ENCODE measurements around the gene REXO1. TPM values are rescaled to one million over a fixed set of nuclear protein-coding genes. Genes with fewer than 3 reads are reported as not detected.

The REXO1 gene
- total and polyA plus RNA-seq, 2 experiments from 2014 or later, result 19.2 to 39.7 TPM

DNA sequence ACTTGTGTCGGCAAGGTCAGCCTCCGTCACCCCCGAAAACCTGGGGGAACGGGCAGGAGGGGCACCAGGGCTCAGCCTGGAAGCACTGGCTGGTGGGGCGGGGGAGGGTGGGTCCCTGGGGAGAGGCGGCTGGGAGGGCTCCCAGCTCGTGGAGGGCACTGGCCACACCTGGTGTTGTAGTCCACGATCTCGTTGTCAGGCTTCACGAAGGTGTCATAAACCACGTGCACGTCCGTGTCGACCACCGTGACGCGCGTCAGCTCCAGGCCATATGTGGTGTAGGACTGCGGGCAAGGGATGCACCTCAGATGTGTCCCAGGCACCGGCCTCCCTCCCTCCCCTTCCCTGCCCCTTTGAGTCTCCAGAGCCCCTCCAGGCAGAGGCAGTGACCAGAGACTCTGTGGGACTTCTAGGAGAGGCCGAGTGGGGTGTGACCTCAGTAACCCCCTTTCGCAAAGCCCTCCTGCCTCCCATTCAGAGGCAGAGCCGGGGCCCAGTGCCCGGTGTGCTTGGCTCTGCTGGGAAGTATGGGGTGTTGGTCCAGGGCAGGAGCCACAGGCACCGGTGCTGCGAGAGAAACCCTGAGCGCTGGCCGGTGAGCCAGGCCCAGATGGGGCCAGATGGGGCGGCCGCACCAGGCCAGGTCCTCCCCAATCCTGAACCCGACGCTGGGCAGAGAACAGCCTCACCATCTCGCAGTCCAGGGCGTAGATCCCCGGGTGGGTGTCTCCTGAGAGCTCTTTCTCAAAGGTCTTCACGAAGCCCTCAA, 31.6 kb downstream of the REXO1 start:
- Histone ChIP-seq H3K27ac (no peak overlapping the region), H3K4me1 (ENCODE audit: low read depth) (no peaks in the 10 kb centered on the region), H3K4me3 (no peak overlapping the region), H3K9me3 (ENCODE audit: low read depth) (no peaks in the 10 kb centered on the region), H3K36me3 (peaks cover 18% of the 10 kb centered on the region), H3K27me3 (no peaks in the 10 kb centered on the region)
- TF ChIP-seq, protein P1, sequence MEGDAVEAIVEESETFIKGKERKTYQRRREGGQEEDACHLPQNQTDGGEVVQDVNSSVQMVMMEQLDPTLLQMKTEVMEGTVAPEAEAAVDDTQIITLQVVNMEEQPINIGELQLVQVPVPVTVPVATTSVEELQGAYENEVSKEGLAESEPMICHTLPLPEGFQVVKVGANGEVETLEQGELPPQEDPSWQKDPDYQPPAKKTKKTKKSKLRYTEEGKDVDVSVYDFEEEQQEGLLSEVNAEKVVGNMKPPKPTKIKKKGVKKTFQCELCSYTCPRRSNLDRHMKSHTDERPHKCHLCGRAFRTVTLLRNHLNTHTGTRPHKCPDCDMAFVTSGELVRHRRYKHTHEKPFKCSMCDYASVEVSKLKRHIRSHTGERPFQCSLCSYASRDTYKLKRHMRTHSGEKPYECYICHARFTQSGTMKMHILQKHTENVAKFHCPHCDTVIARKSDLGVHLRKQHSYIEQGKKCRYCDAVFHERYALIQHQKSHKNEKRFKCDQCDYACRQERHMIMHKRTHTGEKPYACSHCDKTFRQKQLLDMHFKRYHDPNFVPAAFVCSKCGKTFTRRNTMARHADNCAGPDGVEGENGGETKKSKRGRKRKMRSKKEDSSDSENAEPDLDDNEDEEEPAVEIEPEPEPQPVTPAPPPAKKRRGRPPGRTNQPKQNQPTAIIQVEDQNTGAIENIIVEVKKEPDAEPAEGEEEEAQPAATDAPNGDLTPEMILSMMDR (IDR thresholded peaks at IDR 0.05; ENCODE audit: low read depth, low read length), result no peak
- no peak for DNase-seq (ENCODE audit: low read depth in 1 of 2, low spot score in 1 of 2)

DNA sequence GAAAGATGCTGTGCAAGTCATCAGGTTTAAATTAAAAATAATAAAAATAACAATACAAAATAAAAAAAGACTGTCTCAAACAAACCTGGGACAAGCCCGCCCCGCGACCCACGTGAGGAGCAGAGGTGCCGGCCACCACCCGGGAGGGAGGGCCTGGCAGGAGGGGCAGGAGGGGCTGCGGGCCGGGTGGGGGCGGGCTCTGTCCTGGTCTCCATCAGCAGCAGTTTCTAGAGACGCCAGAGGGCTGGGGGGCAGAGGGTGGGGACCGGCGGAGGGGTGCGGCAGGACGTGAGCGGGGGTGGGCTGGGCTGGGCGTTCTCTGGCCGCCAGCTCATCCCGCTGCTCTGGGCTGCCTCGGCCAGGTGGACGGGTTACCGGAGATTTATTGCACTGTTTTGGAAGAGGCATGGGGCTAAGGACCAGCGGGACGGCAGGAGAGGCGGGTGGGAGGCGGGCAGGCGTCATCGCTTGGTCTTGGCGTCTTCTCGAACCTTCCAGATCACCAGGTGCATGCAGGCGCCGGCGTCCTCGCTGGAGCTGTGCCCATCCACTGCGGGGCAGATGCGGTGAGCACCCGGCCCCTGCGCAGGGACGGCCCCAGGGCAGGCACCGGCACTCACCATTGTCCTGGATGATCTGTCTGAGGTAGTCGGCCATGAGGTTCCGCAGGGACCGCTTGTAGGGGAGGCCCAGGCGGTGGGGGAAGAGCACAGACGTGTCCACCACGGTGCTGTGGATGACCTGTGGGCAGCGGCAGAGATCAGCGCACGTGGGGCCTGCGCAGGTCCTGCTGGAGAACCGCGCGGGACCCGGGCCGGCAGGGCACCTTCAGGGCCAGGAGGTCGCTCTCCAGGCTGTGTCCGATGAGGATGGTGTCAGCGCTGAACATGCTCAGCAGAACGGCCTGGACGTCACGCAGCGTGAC, 32.4 kb downstream of the REXO1 start:
- Histone ChIP-seq H3K36me3 (peaks cover 18% of the 10 kb centered on the region), H3K9me3 (ENCODE audit: low read depth) (no peaks in the 10 kb centered on the region), H3K4me3 (no peak overlapping the region), H3K4me1 (ENCODE audit: low read depth) (no peaks in the 10 kb centered on the region), H3K27me3 (no peaks in the 10 kb centered on the region), H3K27ac (no peak overlapping the region)
- DNase-seq (ENCODE audit: low read depth in 1 of 2, low spot score in 1 of 2), result no peak
- TF ChIP-seq, protein P1 (IDR thresholded peaks at IDR 0.05; ENCODE audit: low read depth, low read length), result no peak

DNA sequence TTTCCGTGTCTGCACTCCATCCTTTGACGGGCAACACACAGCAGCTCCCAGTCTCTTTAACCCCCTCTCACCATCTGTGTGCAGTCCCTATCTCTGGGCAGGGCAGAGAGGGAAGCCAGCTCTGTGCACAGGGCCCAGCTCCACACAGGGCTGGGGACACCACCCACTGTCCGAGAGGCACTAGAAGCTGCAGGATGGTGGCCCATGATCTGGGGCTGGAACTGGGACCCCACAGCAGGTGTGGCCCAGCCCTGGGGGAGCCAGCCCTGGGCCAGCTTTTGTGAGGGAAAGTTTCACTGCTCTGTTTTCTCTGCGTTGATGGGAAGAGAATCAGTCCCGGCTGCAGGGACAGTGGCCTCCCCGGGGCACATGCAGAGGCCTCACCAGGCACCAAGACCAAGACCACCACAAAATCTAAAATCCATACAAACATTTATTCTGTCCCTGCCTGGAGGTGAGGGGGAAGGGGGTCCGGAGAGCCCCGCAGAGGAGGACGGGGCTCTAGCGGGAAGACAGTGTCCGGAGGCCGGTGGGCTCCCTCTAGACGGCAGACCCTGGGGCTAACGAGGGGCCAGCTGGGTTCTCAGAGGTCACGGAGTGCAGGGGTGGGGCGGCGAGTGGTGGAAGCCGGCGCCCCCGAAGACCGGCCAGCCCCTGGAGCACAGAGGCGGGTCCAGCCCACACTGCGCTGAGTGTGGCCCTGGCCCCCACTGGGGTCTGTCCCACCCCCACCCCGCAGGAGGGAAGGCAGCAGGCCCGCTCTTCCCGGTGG, 33.3 kb downstream of the REXO1 start:
- TF ChIP-seq, protein P1 (IDR thresholded peaks at IDR 0.05; ENCODE audit: low read depth, low read length), result no peak
- H3K4me3 ChIP-seq, result no peak overlapping the region
- peaks cover 16% of the 10 kb centered on the region for H3K36me3 ChIP-seq
- no peak for DNase-seq (ENCODE audit: low read depth in 1 of 2, low spot score in 1 of 2)
- no peak overlapping the region for H3K27ac ChIP-seq
- no peaks in the 10 kb centered on the region for H3K27me3 ChIP-seq
- H3K9me3 ChIP-seq (ENCODE audit: low read depth), result no peaks in the 10 kb centered on the region
- H3K4me1 ChIP-seq (ENCODE audit: low read depth), result no peaks in the 10 kb centered on the region

DNA sequence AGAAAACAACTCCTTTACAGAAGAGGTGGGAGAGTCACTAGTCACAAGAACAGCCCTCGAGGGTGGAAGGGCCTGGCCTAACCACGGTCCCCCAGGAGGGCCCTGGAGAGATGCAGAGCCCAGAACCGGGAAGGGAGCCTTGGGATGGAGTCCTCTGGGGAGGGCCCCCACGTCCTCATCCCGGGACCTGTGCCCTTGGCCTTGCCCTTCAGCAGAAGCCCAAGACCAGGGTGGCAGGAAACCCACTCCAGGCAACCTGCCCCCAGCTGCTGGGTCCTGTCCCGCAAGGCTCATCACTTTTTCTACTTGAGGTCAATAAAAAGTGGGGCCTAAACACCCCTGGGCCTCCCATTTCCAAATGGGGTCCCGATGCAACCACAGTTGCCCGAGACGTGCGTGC, 33.9 kb downstream of the REXO1 start:
- peaks cover 16% of the 10 kb centered on the region for H3K36me3 ChIP-seq
- no peaks in the 10 kb centered on the region for H3K27me3 ChIP-seq
- no peak overlapping the region for H3K27ac ChIP-seq
- DNase-seq (ENCODE audit: low read depth in 1 of 2, low spot score in 1 of 2), result no peak
- TF ChIP-seq, protein P1 (IDR thresholded peaks at IDR 0.05; ENCODE audit: low read depth, low read length), result no peak
- H3K4me3 ChIP-seq, result no peak overlapping the region
- H3K4me1 ChIP-seq (ENCODE audit: low read depth), result no peaks in the 10 kb centered on the region
- H3K9me3 ChIP-seq (ENCODE audit: low read depth), result no peaks in the 10 kb centered on the region

All from cardiac muscle cell (in vitro differentiated cells and primary cell).